Activated gamma-delta T cell (primary cell): ENCODE results near the gene GPR18.
"Not testable (repeated sequence)": the region's sequence is repeated elsewhere in the genome, so short reads cannot be mapped to it uniquely, and the experiment has no call there.

ENCODE experiments used
- DNase-seq: peaks from one replicate; lab custom pipeline; 2025; lab: John Stamatoyannopoulos, UW

GPR18 gene

GRCh38 chr13:99266827-99267226 is 8.6 kb upstream of the GPR18 start:
- DNase-seq, result no peak

- DNase-seq, result no peak
Observed at GRCh38 chr13:99265821-99266426, 7.7 kb upstream of the GPR18 start.

GRCh38 chr13:99265162-99265800 is 7.1 kb upstream of the GPR18 start:
- DNase-seq, result no peak

GRCh38 chr13:99264051-99264450 is 5.9 kb upstream of the GPR18 start:
- no peak for DNase-seq

- no peak for DNase-seq
Observed at GRCh38 chr13:99263126-99263785, 5.1 kb upstream of the GPR18 start.

- DNase-seq, result no peak
Observed at GRCh38 chr13:99261059-99261458, 2.9 kb upstream of the GPR18 start.

- DNase-seq, result no peak
Observed at GRCh38 chr13:99260216-99260615, 2.0 kb upstream of the GPR18 start.

- no peak for DNase-seq
Observed at GRCh38 chr13:99258946-99259345, 767 bp upstream of the GPR18 start.

- no peak for DNase-seq
Observed at GRCh38 chr13:99257291-99257690, 888 bp downstream of the GPR18 start.

GRCh38 chr13:99256709-99257108 is 1.5 kb downstream of the GPR18 start:
- no peak for DNase-seq

GRCh38 chr13:99256283-99256682 is 1.9 kb downstream of the GPR18 start:
- no peak for DNase-seq

- DNase-seq, result no peak
Observed at GRCh38 chr13:99255271-99255670, 2.9 kb downstream of the GPR18 start.

- no peak for DNase-seq
Observed at GRCh38 chr13:99254830-99255229, 3.3 kb downstream of the GPR18 start.

GRCh38 chr13:99251921-99252320 is 6.3 kb downstream of the GPR18 start:
- no peak for DNase-seq

- DNase-seq, result no peak
Observed at GRCh38 chr13:99250982-99251825, 7.0 kb downstream of the GPR18 start.

- DNase-seq, result not testable (repeated sequence)
Observed at GRCh38 chr13:99249606-99250005, 8.6 kb downstream of the GPR18 start.

GRCh38 chr13:99249178-99249577 is 9.0 kb downstream of the GPR18 start:
- DNase-seq, result not testable (repeated sequence)

- DNase-seq, result no peak
Observed at GRCh38 chr13:99246100-99246499, 12.1 kb downstream of the GPR18 start.

GRCh38 chr13:99237981-99238662 is 20.1 kb downstream of the GPR18 start:
- no peak for DNase-seq

GRCh38 chr13:99231721-99232120 is 26.5 kb downstream of the GPR18 start:
- no peak for DNase-seq

- no peak for DNase-seq
Observed at GRCh38 chr13:99230991-99231390, 27.2 kb downstream of the GPR18 start.

GRCh38 chr13:99230588-99230987 is 27.6 kb downstream of the GPR18 start:
- DNase-seq, result not testable (repeated sequence)
